Effector memory CD4-positive, alpha-beta T cell (primary cell): ENCODE results near the gene TTI1.

Experiments
- DNase-seq, 3 donors: peaks; one replicate each; pipeline ENCODE4 v3.0.0-alpha.2; 2020
- H3K27ac ChIP-seq: 2 replicates; pipeline ENCODE4 v1.7.0; 2013; ENCODE audit warnings: mild to moderate bottlenecking, low read length, moderate library complexity; ENCODE audit not compliant: insufficient read depth, poor library complexity, severe bottlenecking
- H3K27me3 ChIP-seq: replicated peaks from 2 replicates; pipeline ENCODE4 v1.7.0; 2013; ENCODE audit warnings: mild to moderate bottlenecking, low read length; ENCODE audit not compliant: insufficient read depth, control insufficient read depth, poor library complexity, severe bottlenecking
- H3K36me3 ChIP-seq: 2 replicates; pipeline ENCODE4 v1.7.0; 2013; ENCODE audit warnings: mild to moderate bottlenecking, low read length, moderate library complexity; ENCODE audit not compliant: control insufficient read depth, insufficient read depth
- H3K4me1 ChIP-seq: 2 replicates; pipeline ENCODE4 v1.7.0; 2013; ENCODE audit warnings: low read length, mild to moderate bottlenecking; ENCODE audit not compliant: control insufficient read depth, insufficient read depth, poor library complexity, severe bottlenecking
- H3K4me3 ChIP-seq: 2 replicates; pipeline ENCODE4 v1.7.0; 2013; ENCODE audit warnings: low read length, low read depth, mild to moderate bottlenecking; ENCODE audit not compliant: insufficient read depth, poor library complexity, severe bottlenecking
- H3K9me3 ChIP-seq: 2 replicates; pipeline ENCODE4 v1.7.0; 2013; ENCODE audit warnings: mild to moderate bottlenecking, low read length, moderate library complexity; ENCODE audit not compliant: control insufficient read depth

TTI1 gene

GRCh38 chr20:37943033-37943432, 90.2 kb downstream of the TTI1 start:
- H3K27me3 ChIP-seq: no peaks in the 10 kb centered on the region
- H3K36me3 ChIP-seq: no peaks in the 10 kb centered on the region
- no peak overlapping the region for H3K27ac ChIP-seq

GRCh38 chr20:37941992-37942391, 91.3 kb downstream of the TTI1 start:
- Histone ChIP-seq H3K9me3 (no peaks in the 10 kb centered on the region), H3K27me3 (no peaks in the 10 kb centered on the region), H3K36me3 (no peaks in the 10 kb centered on the region), H3K4me1 (no peaks in the 10 kb centered on the region), H3K4me3 (no peak overlapping the region), H3K27ac (no peak overlapping the region)
- no peak for DNase-seq

More at GRCh38 chr20:37943033-37943432, 90.2 kb downstream of the TTI1 start:
- no peak for DNase-seq
- H3K4me1 ChIP-seq: no peaks in the 10 kb centered on the region
- H3K4me3 ChIP-seq: no peak overlapping the region
- no peaks in the 10 kb centered on the region for H3K9me3 ChIP-seq

GRCh38 chr20:37941332-37941731, 91.9 kb downstream of the TTI1 start:
- Histone ChIP-seq H3K27me3 (no peaks in the 10 kb centered on the region), H3K36me3 (no peaks in the 10 kb centered on the region), H3K4me3 (no peak overlapping the region), H3K9me3 (no peaks in the 10 kb centered on the region), H3K27ac (no peak overlapping the region), H3K4me1 (no peaks in the 10 kb centered on the region)
- no peak for DNase-seq

GRCh38 chr20:37940858-37941257, 92.4 kb downstream of the TTI1 start:
- H3K27me3 ChIP-seq: no peaks in the 10 kb centered on the region
- no peaks in the 10 kb centered on the region for H3K4me1 ChIP-seq
- H3K27ac ChIP-seq: no peak overlapping the region
- DNase-seq: no peak
- H3K4me3 ChIP-seq: no peak overlapping the region
- H3K36me3 ChIP-seq: no peaks in the 10 kb centered on the region
- no peaks in the 10 kb centered on the region for H3K9me3 ChIP-seq

GRCh38 chr20:37939701-37940560, 93.3 kb downstream of the TTI1 start:
- H3K27ac ChIP-seq: no peak overlapping the region
- DNase-seq: no peak
- H3K36me3 ChIP-seq: no peaks in the 10 kb centered on the region
- H3K4me3 ChIP-seq: no peak overlapping the region
- no peaks in the 10 kb centered on the region for H3K4me1 ChIP-seq
- H3K9me3 ChIP-seq: no peaks in the 10 kb centered on the region
- no peaks in the 10 kb centered on the region for H3K27me3 ChIP-seq

GRCh38 chr20:37938954-37939353, 94.3 kb downstream of the TTI1 start:
- Histone ChIP-seq H3K27me3 (no peaks in the 10 kb centered on the region), H3K4me3 (no peak overlapping the region), H3K36me3 (no peaks in the 10 kb centered on the region), H3K9me3 (no peaks in the 10 kb centered on the region), H3K4me1 (no peaks in the 10 kb centered on the region), H3K27ac (no peak overlapping the region)
- DNase-seq: no peak

GRCh38 chr20:37938181-37938750, 95.0 kb downstream of the TTI1 start:
- no peak overlapping the region for H3K27ac ChIP-seq
- no peaks in the 10 kb centered on the region for H3K9me3 ChIP-seq
- no peaks in the 10 kb centered on the region for H3K4me1 ChIP-seq
- DNase-seq: no peak
- H3K4me3 ChIP-seq: no peak overlapping the region
- H3K27me3 ChIP-seq: no peaks in the 10 kb centered on the region
- no peaks in the 10 kb centered on the region for H3K36me3 ChIP-seq

GRCh38 chr20:37937686-37938085, 95.6 kb downstream of the TTI1 start:
- no peaks in the 10 kb centered on the region for H3K4me1 ChIP-seq
- no peaks in the 10 kb centered on the region for H3K27me3 ChIP-seq
- no peak for DNase-seq
- H3K4me3 ChIP-seq: no peak overlapping the region
- H3K36me3 ChIP-seq: no peaks in the 10 kb centered on the region
- H3K9me3 ChIP-seq: no peaks in the 10 kb centered on the region
- no peak overlapping the region for H3K27ac ChIP-seq

- no peaks in the 10 kb centered on the region for H3K4me1 ChIP-seq
- H3K36me3 ChIP-seq: no peaks in the 10 kb centered on the region
- H3K4me3 ChIP-seq: no peak overlapping the region
Observed at GRCh38 chr20:37936451-37936850, 96.8 kb downstream of the TTI1 start.

GRCh38 chr20:37936041-37936440, 97.2 kb downstream of the TTI1 start:
- no peak for DNase-seq
- no peak overlapping the region for H3K27ac ChIP-seq
- H3K36me3 ChIP-seq: no peaks in the 10 kb centered on the region
- H3K4me3 ChIP-seq: no peak overlapping the region
- H3K9me3 ChIP-seq: no peaks in the 10 kb centered on the region
- H3K27me3 ChIP-seq: no peaks in the 10 kb centered on the region
- no peaks in the 10 kb centered on the region for H3K4me1 ChIP-seq

More at GRCh38 chr20:37936451-37936850, 96.8 kb downstream of the TTI1 start:
- Histone ChIP-seq H3K27ac (no peak overlapping the region), H3K9me3 (no peaks in the 10 kb centered on the region), H3K27me3 (no peaks in the 10 kb centered on the region)
- DNase-seq: no peak
